Hepatocyte (in vitro differentiated cells): ENCODE results near the gene ANKRD13C. TPM values are rescaled to one million over a fixed set of nuclear protein-coding genes. Genes with fewer than 3 reads are reported as not detected.

Source experiments
- DNase-seq: peaks from one replicate; pipeline ENCODE4 v3.0.0-alpha.2; 2016; ENCODE audit warnings: low spot score
- H2AFZ ChIP-seq: fragments of 200-600 bp; sonication (generic); 2 replicates; pipeline ENCODE4 v1.6.0; 2016; ENCODE audit warnings: antibody characterized with exemption, mild to moderate bottlenecking
- H3K27ac ChIP-seq: fragments of 200-600 bp; sonication (generic); 2 replicates; pipeline ENCODE4 v1.5.1; 2016; ENCODE audit warnings: mild to moderate bottlenecking
- H3K27me3 ChIP-seq: fragments of 200-600 bp; sonication (generic); 2 replicates; pipeline ENCODE4 v1.6.1; 2016
- H3K36me3 ChIP-seq: fragments of 200-600 bp; sonication (generic); replicated peaks from 2 replicates; pipeline ENCODE4 v1.5.1; 2016; ENCODE audit warnings: low read depth; ENCODE audit not compliant: insufficient read depth
- H3K4me1 ChIP-seq: fragments of 200-600 bp; sonication (generic); 2 replicates; pipeline ENCODE4 v1.5.1; 2016; ENCODE audit warnings: mild to moderate bottlenecking, moderate library complexity; ENCODE audit not compliant: insufficient read depth
- H3K4me2 ChIP-seq: fragments of 200-600 bp; sonication (generic); 2 replicates; pipeline ENCODE4 v1.6.0; 2016
- H3K4me3 ChIP-seq: fragments of 200-600 bp; sonication (generic); 2 replicates; pipeline ENCODE4 v1.5.1; 2016; ENCODE audit warnings: mild to moderate bottlenecking
- H3K79me2 ChIP-seq: fragments of 200-600 bp; sonication (generic); 2 replicates; pipeline ENCODE4 v1.6.0; 2017; ENCODE audit warnings: mild to moderate bottlenecking
- H3K9me2 ChIP-seq: fragments of 200-600 bp; sonication (generic); replicated peaks from 2 replicates; pipeline ENCODE4 v1.6.0; 2017; ENCODE audit warnings: mild to moderate bottlenecking; ENCODE audit not compliant: insufficient read depth
- H3K9me3 ChIP-seq: fragments of 200-600 bp; sonication (generic); 2 replicates; pipeline ENCODE4 v1.5.1; 2016; ENCODE audit warnings: low read depth, mild to moderate bottlenecking
- H4K20me1 ChIP-seq: fragments of 200-600 bp; sonication (generic); 2 replicates; pipeline ENCODE4 v1.6.0; 2016; ENCODE audit warnings: mild to moderate bottlenecking; ENCODE audit not compliant: insufficient read depth, poor library complexity, severe bottlenecking
- EZH2 ChIP-seq: fragments of 200-600 bp; sonication (generic); IDR thresholded peaks from 2 replicates; pipeline ENCODE4 v1.6.1; 2016; ENCODE audit warnings: antibody characterized with exemption, mild to moderate bottlenecking, borderline replicate concordance
- EZH2phosphoT487 ChIP-seq: fragments of 200-600 bp; sonication (generic); IDR thresholded peaks from one replicate; pipeline ENCODE4 v1.6.1; 2018; ENCODE audit warnings: antibody characterized with exemption, mild to moderate bottlenecking, low read depth, moderate library complexity; ENCODE audit not compliant: unreplicated experiment, severe bottlenecking
- WGBS: methylation state at CpG from one replicate; pipeline ENCODE4 v1.1.6; 2016; ENCODE audit warnings: low lambda C conversion rate; ENCODE audit errors: missing lambda C conversion rate; 5-methylcytosine and 5-hydroxymethylcytosine counted together
- polyA plus RNA-seq: library from polyadenylated mRNA; unstranded; fragments of >200 nt; fragmentation: Nextera tagmentation; extraction: Ambion mirVana; gene quantifications from 2 replicates; pipeline ENCODE4 v1.2.1, GENCODE V29; 2016
- total RNA-seq: library from RNA; depleted of rRNA; stranded (reverse); fragments of >200 nt; gene quantifications from 2 replicates; pipeline ENCODE4 v1.2.3, GENCODE V29; 2014
- TF ChIP-seq, protein P1 (sequence below): fragments of 200-600 bp; sonication (generic); IDR thresholded peaks from 2 replicates; pipeline ENCODE4 v1.5.1; 2016; ENCODE audit warnings: antibody characterized with exemption, mild to moderate bottlenecking; ENCODE audit not compliant: poor library complexity

The ANKRD13C gene
- total and polyA plus RNA-seq, 2 experiments from 2014 or later: 14.9 to 26.5 TPM

DNA sequence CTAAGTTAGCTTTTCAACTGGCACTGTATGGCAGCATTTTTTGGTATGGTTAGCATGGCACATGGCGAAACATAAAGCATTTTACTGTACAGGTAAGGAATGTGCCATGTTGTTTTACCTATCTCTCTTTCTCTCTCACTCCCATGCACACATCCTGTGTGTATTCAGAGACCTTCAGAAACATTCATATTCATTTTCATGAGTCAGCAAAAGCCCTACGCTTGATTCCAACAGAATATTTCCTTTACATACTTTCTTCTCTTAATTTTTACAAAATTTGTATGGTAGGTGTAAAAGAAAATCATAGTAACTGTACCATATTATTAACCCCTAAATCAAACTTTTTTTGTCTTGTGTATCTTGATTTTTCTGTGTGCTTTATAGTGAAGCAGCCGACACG is 123.0 kb downstream of the ANKRD13C start:
- H4K20me1 ChIP-seq: peaks cover 37% of the 10 kb centered on the region
- H3K4me2 ChIP-seq: no peak overlapping the region
- no peaks in the 10 kb centered on the region for H3K9me3 ChIP-seq
- no peak overlapping the region for H2AFZ ChIP-seq
- WGBS: 97% methylated on average over 4 of the region's 4 CpGs
- no peaks in the 10 kb centered on the region for H3K36me3 ChIP-seq
- no peak for DNase-seq
- no peak overlapping the region for H3K4me3 ChIP-seq
- TF ChIP-seq EZH2phosphoT487: no peak
- no peaks in the 10 kb centered on the region for H3K4me1 ChIP-seq
- H3K27me3 ChIP-seq: no peaks in the 10 kb centered on the region
- peaks cover 71% of the 10 kb centered on the region for H3K79me2 ChIP-seq
- H3K9me2 ChIP-seq: no peaks in the 10 kb centered on the region
- no peak overlapping the region for H3K27ac ChIP-seq

DNA sequence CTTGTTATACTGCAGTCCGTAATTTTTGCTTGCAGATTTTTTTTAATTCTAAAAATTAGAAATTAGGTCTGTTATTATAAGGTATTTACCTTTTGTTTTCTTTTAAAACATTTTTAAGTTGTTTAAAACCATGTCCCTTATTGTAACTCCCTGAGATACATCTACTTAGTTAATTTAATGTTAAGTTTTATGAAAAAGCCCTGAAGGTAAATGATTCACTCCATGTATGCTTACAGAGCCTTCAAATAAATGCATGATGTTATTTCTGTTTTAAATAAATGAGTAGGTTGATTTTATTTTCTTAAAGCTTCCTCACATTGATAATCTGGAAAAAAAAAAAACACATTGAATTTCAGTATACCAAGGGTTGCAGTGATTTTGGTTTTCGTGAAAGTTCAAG is 125.9 kb downstream of the ANKRD13C start:
- peaks cover 7% of the 10 kb centered on the region for H3K4me1 ChIP-seq
- peaks cover 62% of the 10 kb centered on the region for H4K20me1 ChIP-seq
- H3K36me3 ChIP-seq: no peaks in the 10 kb centered on the region
- TF ChIP-seq EZH2phosphoT487 (no peak), EZH2 (no peak)
- TF ChIP-seq, protein P1, sequence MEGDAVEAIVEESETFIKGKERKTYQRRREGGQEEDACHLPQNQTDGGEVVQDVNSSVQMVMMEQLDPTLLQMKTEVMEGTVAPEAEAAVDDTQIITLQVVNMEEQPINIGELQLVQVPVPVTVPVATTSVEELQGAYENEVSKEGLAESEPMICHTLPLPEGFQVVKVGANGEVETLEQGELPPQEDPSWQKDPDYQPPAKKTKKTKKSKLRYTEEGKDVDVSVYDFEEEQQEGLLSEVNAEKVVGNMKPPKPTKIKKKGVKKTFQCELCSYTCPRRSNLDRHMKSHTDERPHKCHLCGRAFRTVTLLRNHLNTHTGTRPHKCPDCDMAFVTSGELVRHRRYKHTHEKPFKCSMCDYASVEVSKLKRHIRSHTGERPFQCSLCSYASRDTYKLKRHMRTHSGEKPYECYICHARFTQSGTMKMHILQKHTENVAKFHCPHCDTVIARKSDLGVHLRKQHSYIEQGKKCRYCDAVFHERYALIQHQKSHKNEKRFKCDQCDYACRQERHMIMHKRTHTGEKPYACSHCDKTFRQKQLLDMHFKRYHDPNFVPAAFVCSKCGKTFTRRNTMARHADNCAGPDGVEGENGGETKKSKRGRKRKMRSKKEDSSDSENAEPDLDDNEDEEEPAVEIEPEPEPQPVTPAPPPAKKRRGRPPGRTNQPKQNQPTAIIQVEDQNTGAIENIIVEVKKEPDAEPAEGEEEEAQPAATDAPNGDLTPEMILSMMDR: no peak
- no peaks in the 10 kb centered on the region for H3K9me2 ChIP-seq
- no peak overlapping the region for H3K4me2 ChIP-seq
- H3K9me3 ChIP-seq: no peaks in the 10 kb centered on the region
- H3K27me3 ChIP-seq: no peaks in the 10 kb centered on the region
- H3K4me3 ChIP-seq: no peak overlapping the region
- no peak for DNase-seq
- peaks cover 89% of the 10 kb centered on the region for H3K79me2 ChIP-seq
- H3K27ac ChIP-seq: no peak overlapping the region
- 98% methylated on average over 2 of the region's 2 CpGs for WGBS
- H2AFZ ChIP-seq: no peak overlapping the region

DNA sequence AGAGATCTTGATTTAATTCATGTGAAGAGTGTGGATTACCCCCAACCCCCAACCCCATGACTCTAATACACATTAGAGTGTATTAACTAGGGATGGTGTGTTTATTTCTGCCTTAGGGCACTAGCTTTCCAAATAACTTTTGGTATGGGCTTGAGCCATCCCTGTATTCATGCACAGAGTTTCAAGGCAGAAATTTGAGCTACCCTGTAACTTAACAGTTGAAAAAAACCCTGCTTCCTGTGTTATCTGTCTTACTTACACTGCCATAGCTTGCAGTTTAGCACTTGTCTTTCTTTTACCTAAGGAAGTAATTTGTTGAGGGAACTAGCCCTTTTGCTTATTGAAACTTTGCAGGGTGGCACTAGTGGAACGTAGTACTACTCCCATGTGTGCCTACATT is 127.1 kb downstream of the ANKRD13C start:
- Histone ChIP-seq H4K20me1 (peaks cover 74% of the 10 kb centered on the region), H3K79me2 (peaks cover 98% of the 10 kb centered on the region), H3K27me3 (no peaks in the 10 kb centered on the region), H3K9me3 (no peaks in the 10 kb centered on the region), H3K27ac (no peak overlapping the region), H3K4me1 (peaks cover 16% of the 10 kb centered on the region), H3K36me3 (no peaks in the 10 kb centered on the region), H3K4me3 (no peak overlapping the region), H3K9me2 (no peaks in the 10 kb centered on the region), H2AFZ (no peak overlapping the region), H3K4me2 (no peak overlapping the region)
- TF ChIP-seq EZH2phosphoT487 (no peak), EZH2 (no peak)
- TF ChIP-seq, protein P1: no peak
- 90% methylated on average over 1 of the region's 1 CpG for WGBS
- DNase-seq: no peak

GRCh38 chr1:70224954-70225353 is 129.6 kb downstream of the ANKRD13C start:
- no peak for DNase-seq
- H2AFZ ChIP-seq: no peak overlapping the region
- peaks cover 69% of the 10 kb centered on the region for H4K20me1 ChIP-seq
- H3K27ac ChIP-seq: no peak overlapping the region
- 87% methylated on average over 2 of the region's 2 CpGs for whole genome bisulfite sequencing
- H3K36me3 ChIP-seq: no peaks in the 10 kb centered on the region
- H3K4me3 ChIP-seq: no peak overlapping the region
- peaks cover 20% of the 10 kb centered on the region for H3K4me1 ChIP-seq
- no peaks in the 10 kb centered on the region for H3K9me3 ChIP-seq
- no peak overlapping the region for H3K4me2 ChIP-seq
- H3K27me3 ChIP-seq: no peaks in the 10 kb centered on the region
- no peaks in the 10 kb centered on the region for H3K9me2 ChIP-seq
- H3K79me2 ChIP-seq: peaks cover 92% of the 10 kb centered on the region
- TF ChIP-seq EZH2phosphoT487 (no peak), EZH2 (no peak)
- TF ChIP-seq, protein P1: no peak
